Measurements from ENCODE around the gene EIF2S3B. TPM values are rescaled to one million over a fixed set of nuclear protein-coding genes. Genes with fewer than 3 reads are reported as not detected.

Gene EIF2S3B
- total RNA-seq, 1 donor from 2014 or later, result 2.6 TPM

DNA sequence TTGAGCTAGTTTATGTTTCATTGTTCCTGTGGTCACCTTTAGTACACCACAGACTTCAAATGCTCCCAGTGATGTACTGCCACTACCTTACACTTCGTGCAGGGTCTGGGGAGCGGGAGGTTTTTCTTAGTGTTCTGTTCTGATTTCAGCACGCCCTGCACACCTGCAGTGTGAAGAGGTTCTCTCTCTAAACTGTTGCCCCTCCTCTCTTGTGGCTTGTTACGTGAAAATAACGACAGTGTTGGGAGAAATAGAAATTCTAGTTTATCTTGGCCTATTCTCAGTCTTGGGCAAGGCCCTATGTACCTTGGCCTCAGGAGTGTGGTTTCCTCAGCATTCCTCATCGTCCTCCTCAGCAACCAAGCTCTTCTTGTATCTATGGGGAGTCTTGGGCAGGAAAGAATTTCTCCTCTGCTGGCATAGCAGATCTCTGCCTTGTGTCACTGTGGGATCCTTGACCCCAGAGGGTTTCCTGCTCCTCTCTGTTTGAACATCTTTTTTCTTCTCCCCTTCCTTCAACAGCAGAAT lies 48.6 kb downstream of the EIF2S3B start:
- DNase-seq (ENCODE audit: low spot score), result no peak

DNA sequence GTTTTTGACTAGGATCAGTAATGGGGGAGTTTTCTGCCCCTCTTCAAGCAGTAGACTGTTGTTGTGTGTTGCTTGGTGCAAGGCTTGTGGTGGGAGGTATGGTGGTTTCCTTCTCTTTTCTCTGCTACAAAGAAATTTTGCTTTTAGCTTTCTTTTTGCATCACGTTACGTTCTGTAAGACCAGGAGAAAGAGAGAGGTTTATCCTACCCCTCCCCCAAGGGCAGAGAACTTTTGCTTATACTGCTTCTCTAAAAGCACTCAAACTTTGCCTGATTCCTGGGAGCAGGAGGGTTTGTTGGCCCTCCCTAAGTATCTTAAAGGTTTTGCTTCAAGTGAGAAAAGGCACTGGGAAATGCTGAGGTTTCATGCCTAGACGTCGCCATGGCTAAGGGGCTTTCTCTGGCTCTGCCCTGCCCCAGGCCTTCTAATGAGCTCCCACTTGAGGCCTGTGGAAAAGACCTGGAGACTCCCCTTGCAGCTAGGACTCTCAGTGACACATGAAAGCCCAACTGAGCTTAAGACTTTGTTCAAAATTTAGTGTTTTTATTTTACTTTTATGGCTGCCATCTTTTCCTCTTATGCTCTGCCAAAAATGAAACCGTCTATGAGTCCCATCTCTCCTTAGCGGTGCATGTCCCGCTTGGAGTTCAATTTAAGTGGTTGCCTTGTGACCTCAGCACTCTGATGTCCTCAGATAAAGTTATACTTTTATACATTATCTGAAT lies 49.2 kb downstream of the EIF2S3B start:
- DNase-seq (ENCODE audit: low spot score), result no peak

DNA sequence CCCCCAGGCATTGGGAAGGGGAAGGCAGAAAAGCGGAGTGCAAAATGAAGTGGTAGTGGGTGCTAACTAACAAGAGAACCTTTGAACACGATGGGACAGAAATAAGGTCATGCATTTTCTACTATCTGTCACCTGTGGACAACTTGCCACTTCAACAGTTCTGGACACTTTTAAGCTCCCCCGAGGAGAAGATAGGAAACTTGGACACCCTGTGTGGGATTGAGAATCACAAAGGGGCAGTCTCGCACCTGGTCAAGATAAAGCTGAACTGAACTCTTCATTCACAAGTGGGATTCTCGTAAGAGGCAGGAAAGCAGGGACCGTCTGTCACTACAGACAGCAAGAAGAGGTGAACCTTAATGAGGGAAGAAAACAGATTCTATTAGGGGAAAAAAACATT lies 51.6 kb downstream of the EIF2S3B start:
- DNase-seq (ENCODE audit: low spot score), result no peak

DNA sequence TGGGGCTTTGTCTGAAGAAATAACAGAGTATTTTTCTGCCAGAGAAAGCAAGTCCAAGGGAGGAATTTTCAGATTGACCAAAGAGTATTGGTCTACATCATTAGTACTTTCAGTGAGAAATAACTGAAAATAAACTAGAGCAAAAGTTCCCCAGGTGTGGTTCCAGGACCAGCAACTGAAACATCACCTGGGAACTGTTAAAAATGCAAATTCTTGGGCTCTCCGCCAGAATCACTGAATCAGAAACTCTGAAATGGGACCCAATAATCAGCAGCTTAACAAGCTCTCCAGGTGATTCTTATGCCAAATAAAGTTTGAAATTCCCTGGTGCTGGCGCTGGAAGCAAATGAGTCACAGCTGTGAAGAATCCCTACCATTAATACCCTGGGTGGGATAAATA lies 52.1 kb downstream of the EIF2S3B start:
- no peak for DNase-seq (ENCODE audit: low spot score)

Other genes starting within 250 kb of the EIF2S3B start
- gene KLRD1, start 198.0 kb upstream of the EIF2S3B start, total RNA-seq, result 1.8 TPM
- 5.0 TPM for gene KLRK1, start 115.8 kb upstream of the EIF2S3B start, total RNA-seq
- gene KLRC4, start 96.1 kb upstream of the EIF2S3B start, total RNA-seq, result 1.1 TPM
- gene KLRC3, start 85.3 kb upstream of the EIF2S3B start, total RNA-seq, result not detected
- gene KLRC2, start 69.9 kb upstream of the EIF2S3B start, total RNA-seq, result 0.32 TPM
- 0.95 TPM for gene KLRC1, start 52.5 kb upstream of the EIF2S3B start, total RNA-seq
- gene MAGOHB, start 107.7 kb downstream of the EIF2S3B start, total RNA-seq, result 11.9 TPM
- 12.3 TPM for gene STYK1, start 168.2 kb downstream of the EIF2S3B start, total RNA-seq
- gene YBX3, start 217.4 kb downstream of the EIF2S3B start, total RNA-seq, result 159 TPM

All from mucosa of gallbladder (tissue), 1 donor.